ENCODE data around the gene HORMAD2. TPM values are rescaled to one million over a fixed set of nuclear protein-coding genes. Genes with fewer than 3 reads are reported as not detected.
A peak's percentile ranks its signal among the peaks of the same experiment; 100 is the strongest.
"Not testable (repeated sequence)": the region's sequence is repeated elsewhere in the genome, so short reads cannot be mapped to it uniquely, and the experiment has no call there.

Gene HORMAD2
- total RNA-seq, 1 experiment from 2014 or later: not detected

DNA sequence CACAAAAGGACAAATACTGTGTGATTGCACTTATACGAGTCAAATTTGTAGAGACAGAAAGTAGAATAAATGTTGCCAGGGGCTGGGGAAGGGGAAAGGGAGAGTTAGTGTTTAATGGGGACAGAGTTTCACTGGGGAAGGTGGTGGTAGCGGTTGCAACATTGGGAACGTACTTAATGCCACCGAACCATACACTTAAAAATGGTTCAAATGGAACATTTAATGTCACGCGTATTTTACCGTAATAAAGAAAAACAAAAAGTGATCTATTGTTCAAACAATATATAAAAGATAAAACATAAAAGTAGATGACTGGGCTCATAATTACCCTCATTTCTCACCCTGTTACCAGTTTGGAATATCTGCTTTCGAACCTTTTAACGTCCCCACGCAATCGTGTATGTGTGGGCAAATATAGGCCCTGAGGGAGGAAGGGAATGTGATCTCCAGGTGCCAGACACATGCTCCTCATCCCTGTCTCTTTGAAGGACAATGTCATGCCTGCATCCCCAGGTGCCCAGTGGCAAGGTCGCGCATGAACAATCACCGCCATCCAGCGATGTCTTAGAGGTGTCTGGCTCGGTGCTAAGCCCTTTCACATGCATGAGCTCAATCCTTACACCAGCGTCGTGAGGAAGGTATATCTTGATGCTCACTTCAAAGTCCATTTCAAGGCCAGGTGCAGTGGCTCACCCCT, 131.0 kb downstream of the HORMAD2 start:
- no TSS peak for BruUV-seq (replicated peaks)
- intact Hi-C loops (cut with micrococcal nuclease; ENCODE audit: unreplicated experiment): loop anchor here (2.0 kb wide), 1 partner anchor 42 kb away; no protein-coding TSS in a partner anchor
- peak overlapping the region; percentile 43 for H3K4me3 Mint-ChIP-seq (ENCODE audit: low read depth, unreplicated experiment)
- no peaks in the 10 kb centered on the region for H3K27me3 Mint-ChIP-seq (ENCODE audit: unreplicated experiment)
- TF ChIP-seq, protein P1, sequence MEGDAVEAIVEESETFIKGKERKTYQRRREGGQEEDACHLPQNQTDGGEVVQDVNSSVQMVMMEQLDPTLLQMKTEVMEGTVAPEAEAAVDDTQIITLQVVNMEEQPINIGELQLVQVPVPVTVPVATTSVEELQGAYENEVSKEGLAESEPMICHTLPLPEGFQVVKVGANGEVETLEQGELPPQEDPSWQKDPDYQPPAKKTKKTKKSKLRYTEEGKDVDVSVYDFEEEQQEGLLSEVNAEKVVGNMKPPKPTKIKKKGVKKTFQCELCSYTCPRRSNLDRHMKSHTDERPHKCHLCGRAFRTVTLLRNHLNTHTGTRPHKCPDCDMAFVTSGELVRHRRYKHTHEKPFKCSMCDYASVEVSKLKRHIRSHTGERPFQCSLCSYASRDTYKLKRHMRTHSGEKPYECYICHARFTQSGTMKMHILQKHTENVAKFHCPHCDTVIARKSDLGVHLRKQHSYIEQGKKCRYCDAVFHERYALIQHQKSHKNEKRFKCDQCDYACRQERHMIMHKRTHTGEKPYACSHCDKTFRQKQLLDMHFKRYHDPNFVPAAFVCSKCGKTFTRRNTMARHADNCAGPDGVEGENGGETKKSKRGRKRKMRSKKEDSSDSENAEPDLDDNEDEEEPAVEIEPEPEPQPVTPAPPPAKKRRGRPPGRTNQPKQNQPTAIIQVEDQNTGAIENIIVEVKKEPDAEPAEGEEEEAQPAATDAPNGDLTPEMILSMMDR (IDR thresholded peaks at IDR 0.05; ENCODE audit: unreplicated experiment): no peak
- no peak for DNase-seq
- H3K9me3 Mint-ChIP-seq (ENCODE audit: low read depth, unreplicated experiment): no peaks in the 10 kb centered on the region
- peak overlapping the region; percentile 99 for H3K27ac Mint-ChIP-seq (ENCODE audit: unreplicated experiment)
- CTCF ChIA-PET: interaction anchor here (1.2 to 3.1 kb wide), 4 partner anchors 15 to 103 kb away, joined by 3 to 16 read pairs (median 10); no protein-coding TSS in a partner anchor
- peaks cover 86% of the 10 kb centered on the region for H3K4me1 Mint-ChIP-seq (ENCODE audit: low read depth, unreplicated experiment)
- H3K36me3 Mint-ChIP-seq (ENCODE audit: insufficient read depth, unreplicated experiment): peaks cover 61% of the 10 kb centered on the region

DNA sequence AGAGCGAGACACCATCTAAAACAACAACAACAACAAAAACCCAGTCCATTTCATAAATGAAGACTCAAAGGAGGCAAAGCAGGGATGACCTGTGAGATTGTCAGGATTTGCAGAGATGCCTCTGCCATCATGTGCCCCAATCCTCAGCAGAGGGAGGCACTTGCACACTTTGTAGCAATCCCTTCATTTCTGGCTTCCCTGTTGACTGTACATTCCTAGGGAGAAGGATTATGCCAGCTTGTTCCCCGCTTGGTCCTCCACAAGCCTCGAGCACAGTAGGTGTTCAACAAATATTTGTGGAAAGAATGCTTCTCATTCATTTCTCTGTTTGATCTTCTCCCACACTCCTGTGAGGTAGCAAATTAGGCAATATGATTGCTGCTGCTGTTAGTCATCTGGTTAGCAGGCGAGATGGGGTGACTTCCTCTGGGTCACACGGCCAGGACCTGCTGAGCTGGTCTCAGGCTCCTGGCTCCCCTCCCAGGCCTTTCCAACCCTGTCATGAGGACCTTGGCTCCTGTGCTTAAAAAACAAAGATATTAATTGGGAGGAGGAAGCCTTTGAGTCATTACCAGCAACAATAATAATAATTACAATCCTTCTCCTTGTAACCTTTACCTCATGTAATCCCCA, 132.2 kb downstream of the HORMAD2 start:
- DNase-seq: peak; percentile 93
- Mint-ChIP-seq H3K4me1 (ENCODE audit: low read depth, unreplicated experiment) (peaks cover 78% of the 10 kb centered on the region), H3K9me3 (ENCODE audit: low read depth, unreplicated experiment) (no peaks in the 10 kb centered on the region), H3K4me3 (ENCODE audit: low read depth, unreplicated experiment) (no peak overlapping the region), H3K36me3 (ENCODE audit: insufficient read depth, unreplicated experiment) (peaks cover 49% of the 10 kb centered on the region), H3K27me3 (ENCODE audit: unreplicated experiment) (no peaks in the 10 kb centered on the region), H3K27ac (ENCODE audit: unreplicated experiment) (peak overlapping the region; percentile 99)
- TSS peak; percentile 12 for BruUV-seq (replicated peaks)
- CTCF ChIA-PET: interaction anchor here (0.6 to 3.5 kb wide), 12 partner anchors 10 to 923 kb away, joined by 3 to 24 read pairs (median 5); no protein-coding TSS in a partner anchor
- TF ChIP-seq, protein P1 (IDR thresholded peaks at IDR 0.05; ENCODE audit: unreplicated experiment): no peak
- intact Hi-C loops (cut with micrococcal nuclease; ENCODE audit: unreplicated experiment): no loop called here

DNA sequence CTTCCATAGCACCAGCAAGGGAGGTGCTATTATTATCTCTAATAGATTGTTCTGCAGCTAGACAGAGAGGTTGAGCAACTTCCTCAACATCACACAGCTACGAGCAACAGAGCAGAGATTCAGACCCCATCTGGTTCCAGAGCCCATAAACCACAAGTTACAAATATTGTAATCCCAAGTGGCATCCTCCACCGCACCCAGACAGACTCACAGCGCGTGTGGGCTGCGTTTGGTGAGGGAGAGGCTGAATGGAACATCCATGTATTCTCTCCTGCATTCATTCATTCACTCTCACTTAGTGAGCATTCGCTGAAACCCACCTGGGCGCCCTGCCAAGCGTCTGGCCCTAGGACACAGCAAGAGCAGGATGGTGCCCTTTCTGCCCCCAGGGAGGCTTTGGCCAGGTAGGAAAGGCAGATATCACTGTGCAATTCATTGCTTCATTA, 132.8 kb downstream of the HORMAD2 start:
- BruUV-seq (replicated peaks): no TSS peak
- TF ChIP-seq, protein P1 (IDR thresholded peaks at IDR 0.05; ENCODE audit: unreplicated experiment): no peak
- Mint-ChIP-seq H3K27ac (ENCODE audit: unreplicated experiment) (peak overlapping the region; percentile 99), H3K4me3 (ENCODE audit: low read depth, unreplicated experiment) (no peak overlapping the region), H3K27me3 (ENCODE audit: unreplicated experiment) (no peaks in the 10 kb centered on the region), H3K9me3 (ENCODE audit: low read depth, unreplicated experiment) (no peaks in the 10 kb centered on the region), H3K4me1 (ENCODE audit: low read depth, unreplicated experiment) (peaks cover 77% of the 10 kb centered on the region), H3K36me3 (ENCODE audit: insufficient read depth, unreplicated experiment) (peaks cover 46% of the 10 kb centered on the region)
- DNase-seq: peak; percentile 57
- CTCF ChIA-PET: interaction anchor here (0.7 to 3.5 kb wide), 10 partner anchors 10 to 922 kb away, joined by 3 to 24 read pairs (median 5); no protein-coding TSS in a partner anchor
- intact Hi-C loops (cut with micrococcal nuclease; ENCODE audit: unreplicated experiment): no loop called here

DNA sequence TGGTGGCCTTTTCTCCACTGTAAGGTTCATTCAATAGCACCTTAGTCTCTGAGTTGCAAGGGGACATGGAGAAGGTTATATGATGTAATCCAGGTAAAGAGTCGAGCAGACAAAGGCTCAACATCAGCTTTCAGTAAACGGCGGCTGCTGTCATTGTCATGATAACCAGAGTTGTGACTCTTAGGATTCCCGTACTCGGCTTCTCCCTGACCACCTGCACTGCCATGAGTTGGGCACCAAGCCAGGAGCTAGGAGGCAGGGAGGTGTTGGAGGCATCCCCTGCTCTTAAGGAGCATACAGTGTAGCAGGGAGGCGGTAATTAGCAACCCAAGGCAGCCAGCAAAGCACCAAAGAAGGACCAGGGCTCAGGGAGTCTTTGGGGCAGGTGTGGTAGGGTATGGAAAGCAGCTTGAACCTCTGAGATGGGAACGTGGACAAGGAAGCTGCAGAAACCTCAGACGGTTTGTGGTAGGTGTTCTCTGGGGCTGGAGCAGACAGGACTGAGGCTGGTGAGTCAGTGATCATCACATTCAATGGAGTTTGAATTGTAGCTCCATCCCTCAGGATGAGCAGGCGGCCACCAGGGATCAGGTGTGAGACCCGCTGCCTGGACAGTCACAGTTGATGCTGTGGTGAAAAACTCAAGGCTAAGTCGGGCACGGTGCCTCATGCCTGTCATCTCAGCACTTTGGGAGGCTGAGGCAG, 134.6 kb downstream of the HORMAD2 start:
- Mint-ChIP-seq H3K27me3 (ENCODE audit: unreplicated experiment) (no peaks in the 10 kb centered on the region), H3K27ac (ENCODE audit: unreplicated experiment) (peak overlapping the region; percentile 83), H3K36me3 (ENCODE audit: insufficient read depth, unreplicated experiment) (peaks cover 31% of the 10 kb centered on the region), H3K9me3 (ENCODE audit: low read depth, unreplicated experiment) (no peaks in the 10 kb centered on the region), H3K4me3 (ENCODE audit: low read depth, unreplicated experiment) (no peak overlapping the region), H3K4me1 (ENCODE audit: low read depth, unreplicated experiment) (peaks cover 66% of the 10 kb centered on the region)
- DNase-seq: no peak
- CTCF ChIA-PET: interaction anchor here (0.5 to 3.5 kb wide), 5 partner anchors 18 to 407 kb away, joined by 3 to 24 read pairs (median 5); no protein-coding TSS in a partner anchor
- TF ChIP-seq, protein P1 (IDR thresholded peaks at IDR 0.05; ENCODE audit: unreplicated experiment): no peak
- intact Hi-C loops (cut with micrococcal nuclease; ENCODE audit: unreplicated experiment): no loop called here
- no TSS peak for BruUV-seq (replicated peaks)

DNA sequence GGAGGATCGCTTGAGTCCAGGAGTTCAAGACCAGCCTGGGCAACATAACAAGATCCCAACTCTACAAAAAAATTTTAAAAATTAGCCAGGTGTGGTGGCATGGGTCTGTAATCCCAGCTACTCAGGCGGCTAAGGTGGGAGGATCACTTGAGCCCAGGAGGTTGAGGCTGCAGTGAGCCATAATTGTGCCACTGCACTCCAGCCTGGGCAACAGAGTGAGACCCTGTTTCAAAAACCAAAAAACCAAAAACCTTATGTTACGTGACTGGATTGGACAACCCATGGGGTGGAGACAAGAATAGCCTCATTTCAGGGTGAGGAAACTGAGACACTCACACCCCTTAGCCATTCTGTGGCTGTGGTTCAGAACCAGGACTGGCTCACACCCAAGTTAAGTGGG, 136.0 kb downstream of the HORMAD2 start:
- CTCF ChIA-PET: interaction anchor here (0.6 kb wide), 1 partner anchor 21 kb away, joined by 4 read pairs; no protein-coding TSS in a partner anchor
- intact Hi-C loops (cut with micrococcal nuclease; ENCODE audit: unreplicated experiment); DNase-seq; BruUV-seq (replicated peaks); H3K27me3 Mint-ChIP-seq (ENCODE audit: unreplicated experiment); H3K4me3 Mint-ChIP-seq (ENCODE audit: low read depth, unreplicated experiment); H3K9me3 Mint-ChIP-seq (ENCODE audit: low read depth, unreplicated experiment): not testable (repeated sequence)
- Mint-ChIP-seq H3K36me3 (ENCODE audit: insufficient read depth, unreplicated experiment) (peaks cover 16% of the 10 kb centered on the region), H3K4me1 (ENCODE audit: low read depth, unreplicated experiment) (peaks cover 65% of the 10 kb centered on the region), H3K27ac (ENCODE audit: unreplicated experiment) (peak overlapping the region; percentile 83)

All from Calu3 (cell line).